Bronchial epithelial cell (primary cell): ENCODE results near the gene STIL. TPM values are rescaled to one million over a fixed set of nuclear protein-coding genes. Genes with fewer than 3 reads are reported as not detected.
"Not testable (repeated sequence)": the region's sequence is repeated elsewhere in the genome, so short reads cannot be mapped to it uniquely, and the experiment has no call there.

Source experiments
- DNase-seq: peaks from one replicate; pipeline ENCODE4 v3.0.0-alpha.2; 2010; ENCODE audit warnings: low read depth
- FAIRE-seq: peaks from 2 replicates; lab custom pipeline; 2011; peaks lifted over from hg19 to GRCh38; lab: Jason Lieb, UNC
- H3K27me3 ChIP-seq: 2 replicates; pipeline ENCODE4 v1.5.1; 2011; ENCODE audit warnings: low read length; ENCODE audit not compliant: control insufficient read depth, insufficient read depth
- H3K36me3 ChIP-seq: 2 replicates; pipeline ENCODE4 v1.5.1; 2011; ENCODE audit warnings: low read length; ENCODE audit not compliant: control insufficient read depth, insufficient read depth
- H3K4me3 ChIP-seq: 2 replicates; pipeline ENCODE4 v1.5.1; 2011; ENCODE audit warnings: mild to moderate bottlenecking, low read depth, low read length, control low read depth
- total RNA-seq: library from RNA; depleted of rRNA; stranded (reverse); fragments of >200 nt; gene quantifications from 2 replicates; pipeline ENCODE4 v1.2.1, GENCODE V29; 2014
- TF ChIP-seq, protein P1 (sequence below): IDR thresholded peaks from 2 replicates; pipeline ENCODE4 v1.5.1; 2011; ENCODE audit warnings: mild to moderate bottlenecking, moderate library complexity, low read length, control low read depth, inconsistent platforms; ENCODE audit not compliant: insufficient read depth, severe bottlenecking

The STIL gene
- total RNA-seq, 1 donor from 2014 or later, result 0.79 TPM

DNA sequence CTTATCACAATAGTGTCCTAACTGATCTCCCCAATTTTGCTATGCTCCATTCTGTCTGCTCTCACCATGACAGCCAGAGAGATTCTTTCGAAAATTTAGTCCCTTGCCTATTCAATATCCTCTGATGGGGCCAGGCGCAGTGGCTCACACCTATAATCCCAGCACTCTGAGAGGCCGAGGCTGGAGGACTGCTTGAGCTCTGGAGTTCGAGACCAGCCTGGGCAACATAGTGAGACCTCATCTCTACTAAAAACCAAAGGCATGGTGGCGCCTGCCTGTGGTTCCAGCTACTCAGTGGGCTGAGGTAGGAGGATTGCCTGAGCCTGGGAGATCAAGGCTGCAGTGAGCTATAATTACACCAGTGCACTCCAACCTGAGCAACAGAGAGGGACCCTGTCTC, 108.0 kb downstream of the STIL start:
- H3K4me3 ChIP-seq, result no peak overlapping the region
- DNase-seq, result no peak
- H3K36me3 ChIP-seq, result no peaks in the 10 kb centered on the region
- peaks cover 2% of the 10 kb centered on the region for H3K27me3 ChIP-seq
- TF ChIP-seq, protein P1, sequence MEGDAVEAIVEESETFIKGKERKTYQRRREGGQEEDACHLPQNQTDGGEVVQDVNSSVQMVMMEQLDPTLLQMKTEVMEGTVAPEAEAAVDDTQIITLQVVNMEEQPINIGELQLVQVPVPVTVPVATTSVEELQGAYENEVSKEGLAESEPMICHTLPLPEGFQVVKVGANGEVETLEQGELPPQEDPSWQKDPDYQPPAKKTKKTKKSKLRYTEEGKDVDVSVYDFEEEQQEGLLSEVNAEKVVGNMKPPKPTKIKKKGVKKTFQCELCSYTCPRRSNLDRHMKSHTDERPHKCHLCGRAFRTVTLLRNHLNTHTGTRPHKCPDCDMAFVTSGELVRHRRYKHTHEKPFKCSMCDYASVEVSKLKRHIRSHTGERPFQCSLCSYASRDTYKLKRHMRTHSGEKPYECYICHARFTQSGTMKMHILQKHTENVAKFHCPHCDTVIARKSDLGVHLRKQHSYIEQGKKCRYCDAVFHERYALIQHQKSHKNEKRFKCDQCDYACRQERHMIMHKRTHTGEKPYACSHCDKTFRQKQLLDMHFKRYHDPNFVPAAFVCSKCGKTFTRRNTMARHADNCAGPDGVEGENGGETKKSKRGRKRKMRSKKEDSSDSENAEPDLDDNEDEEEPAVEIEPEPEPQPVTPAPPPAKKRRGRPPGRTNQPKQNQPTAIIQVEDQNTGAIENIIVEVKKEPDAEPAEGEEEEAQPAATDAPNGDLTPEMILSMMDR, result no peak
- no peak for FAIRE-seq

DNA sequence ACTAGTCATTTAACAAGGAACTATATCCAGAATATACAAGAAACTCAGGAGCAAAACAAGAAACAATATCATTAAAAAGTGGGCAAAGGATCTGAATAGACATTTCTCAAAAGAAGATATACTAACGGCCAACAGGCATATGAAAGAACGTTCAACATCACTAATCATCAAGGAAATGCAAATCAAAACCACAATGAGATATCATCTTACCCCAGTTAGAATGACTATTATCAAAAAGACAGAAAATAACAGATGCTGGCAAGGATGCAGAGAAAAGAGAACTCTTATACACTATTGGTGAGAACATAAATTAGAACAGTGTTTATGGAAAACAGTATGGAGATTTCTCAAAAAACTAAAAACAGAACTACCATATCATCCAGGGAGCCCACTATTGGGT, 110.4 kb downstream of the STIL start:
- H3K36me3 ChIP-seq, DNase-seq, H3K27me3 ChIP-seq, H3K4me3 ChIP-seq, FAIRE-seq: not testable (repeated sequence)

DNA sequence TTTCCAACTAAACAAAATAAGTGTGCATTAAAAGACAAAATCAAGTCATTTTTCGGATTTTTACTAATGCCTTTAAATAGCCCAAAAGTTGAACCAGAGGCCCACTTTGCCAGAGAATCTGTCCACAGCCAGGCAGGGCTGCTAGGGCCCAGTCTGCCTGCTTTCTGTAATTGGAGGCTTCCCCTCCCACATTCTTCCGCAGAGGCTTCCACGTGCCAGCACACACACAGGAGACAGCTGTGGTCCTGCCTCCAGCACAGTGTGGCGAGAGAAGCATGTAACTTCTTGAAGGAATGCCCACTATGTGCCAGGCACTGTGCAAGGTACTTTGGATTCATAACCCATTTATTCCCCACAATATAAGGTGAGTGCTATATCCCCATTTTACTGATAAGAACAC, 112.8 kb downstream of the STIL start:
- TF ChIP-seq, protein P1, result no peak
- no peaks in the 10 kb centered on the region for H3K36me3 ChIP-seq
- FAIRE-seq (no peak), DNase-seq (no peak)
- peaks cover 5% of the 10 kb centered on the region for H3K27me3 ChIP-seq
- H3K4me3 ChIP-seq, result no peak overlapping the region

Other genes with a start within 250 kb of the STIL start
- not detected in 2 replicates for gene CYP4Z1, start 246.9 kb downstream of the STIL start, total RNA-seq
- gene CYP4A22, start 176.7 kb downstream of the STIL start, total RNA-seq, result not detected in 2 replicates
- 0.26 and 1.9 TPM in 2 replicates for gene PDZK1IP1, start 124.1 kb downstream of the STIL start, total RNA-seq
- under 0.01 TPM in 1 of 2 replicates, not detected in the other for gene TAL1, start 81.9 kb downstream of the STIL start, total RNA-seq
- 79.8 and 94.5 TPM in 2 replicates for gene CMPK1, start 19.6 kb upstream of the STIL start, total RNA-seq
- not detected in 2 replicates for gene FOXE3, start 102.1 kb upstream of the STIL start, total RNA-seq
- gene FOXD2, start 123.9 kb upstream of the STIL start, total RNA-seq, result under 0.01 TPM in 1 of 2 replicates, not detected in the other